ENCODE results near the gene GPR139. TPM values are rescaled to one million over a fixed set of nuclear protein-coding genes. Genes with fewer than 3 reads are reported as not detected.
A peak's percentile ranks its signal among the peaks of the same experiment; 100 is the strongest.

GPR139 gene
- total RNA-seq, 1 donor from 2014 or later: not detected

GRCh38 chr16:20051147-20051546 lies 22.5 kb downstream of the GPR139 start:
- no peaks in the 10 kb centered on the region for H3K36me3 Mint-ChIP-seq

DNA sequence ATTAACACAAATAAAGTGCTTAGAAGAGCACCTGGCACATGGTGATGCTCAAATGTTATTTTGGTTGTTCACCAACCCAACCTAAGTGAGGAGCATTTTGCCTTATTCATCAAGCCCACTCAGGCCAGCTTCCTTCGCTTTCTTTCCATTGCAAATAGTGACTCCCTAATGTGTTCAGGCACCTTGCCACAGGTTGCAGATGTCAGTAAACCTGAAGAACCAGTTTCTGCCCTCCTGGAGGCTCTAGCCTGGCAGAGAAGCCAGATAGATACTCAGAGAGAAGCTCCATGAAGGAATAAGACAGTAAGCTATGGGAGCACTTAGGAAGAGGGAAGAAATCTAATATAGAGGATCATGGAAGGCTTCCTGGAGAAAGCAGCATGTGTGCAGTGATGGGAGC lies 23.9 kb downstream of the GPR139 start:
- Histone ChIP-seq H3K4me2 (no peak overlapping the region), H3K36me3 (no peaks in the 10 kb centered on the region), H3K9me3 (ENCODE audit: low read depth) (no peaks in the 10 kb centered on the region), H2AFZ (replicated peaks) (no peak overlapping the region), H3K27me3 (no peaks in the 10 kb centered on the region), H4K20me1 (ENCODE audit: low read depth) (no peaks in the 10 kb centered on the region), H3K9ac (no peak overlapping the region), H3F3A (ENCODE audit: low read depth) (peaks cover 3% of the 10 kb centered on the region), H3K4me3 (no peak overlapping the region), H3K79me2 (ENCODE audit: low read depth) (no peaks in the 10 kb centered on the region), H3K27ac (no peak overlapping the region), H3K4me1 (peaks cover 7% of the 10 kb centered on the region)
- Mint-ChIP-seq H3K4me3 (no peak overlapping the region), H3K27ac (no peak overlapping the region), H3K4me1 (no peaks in the 10 kb centered on the region), H3K36me3 (no peaks in the 10 kb centered on the region), H3K9me3 (no peaks in the 10 kb centered on the region), H3K27me3 (ENCODE audit: insufficient read depth, low read depth) (peaks cover 10% of the 10 kb centered on the region)
- DNase-seq (ENCODE audit: low spot score): no peak
- TF ChIP-seq EZH2phosphoT487 (IDR thresholded peaks at IDR 0.05) (no peak), CTCF (IDR thresholded peaks at IDR 0.05) (no peak), EZH2 (IDR thresholded peaks at IDR 0.05) (no peak)

More at GRCh38 chr16:20051147-20051546, 22.5 kb downstream of the GPR139 start:
- no peaks in the 10 kb centered on the region for H3K9me3 Mint-ChIP-seq
- Histone ChIP-seq H3K36me3 (no peaks in the 10 kb centered on the region), H3K27me3 (no peaks in the 10 kb centered on the region), H3F3A (ENCODE audit: low read depth) (no peaks in the 10 kb centered on the region), H3K4me3 (no peak overlapping the region), H3K4me2 (no peak overlapping the region), H3K79me2 (ENCODE audit: low read depth) (no peaks in the 10 kb centered on the region), H3K9ac (no peak overlapping the region), H3K4me1 (no peaks in the 10 kb centered on the region), H3K9me3 (ENCODE audit: low read depth) (no peaks in the 10 kb centered on the region), H2AFZ (replicated peaks) (no peak overlapping the region), H3K27ac (no peak overlapping the region), H4K20me1 (ENCODE audit: low read depth) (no peaks in the 10 kb centered on the region)
- DNase-seq (ENCODE audit: low spot score): no peak
- no peak overlapping the region for H3K27ac Mint-ChIP-seq
- peaks cover 10% of the 10 kb centered on the region for H3K27me3 Mint-ChIP-seq (ENCODE audit: insufficient read depth, low read depth)
- TF ChIP-seq CTCF (IDR thresholded peaks at IDR 0.05): no peak
- TF ChIP-seq EZH2 (IDR thresholded peaks at IDR 0.05): no peak
- no peak for TF ChIP-seq EZH2phosphoT487 (IDR thresholded peaks at IDR 0.05)
- H3K4me3 Mint-ChIP-seq: no peak overlapping the region
- H3K4me1 Mint-ChIP-seq: no peaks in the 10 kb centered on the region

- no peak for DNase-seq (ENCODE audit: low spot score)
- no peaks in the 10 kb centered on the region for H4K20me1 ChIP-seq (ENCODE audit: low read depth)
- H3K36me3 ChIP-seq: no peaks in the 10 kb centered on the region
- TF ChIP-seq EZH2phosphoT487 (IDR thresholded peaks at IDR 0.05): no peak
- no peak for TF ChIP-seq EZH2 (IDR thresholded peaks at IDR 0.05)
- no peak for TF ChIP-seq CTCF (IDR thresholded peaks at IDR 0.05)
- H3K36me3 Mint-ChIP-seq: no peaks in the 10 kb centered on the region
- no peaks in the 10 kb centered on the region for H3K9me3 ChIP-seq (ENCODE audit: low read depth)
- no peaks in the 10 kb centered on the region for H3K27me3 ChIP-seq
- H3K4me1 ChIP-seq: peaks cover 14% of the 10 kb centered on the region
- H3K4me2 ChIP-seq: peak overlapping the region; percentile 14
- no peaks in the 10 kb centered on the region for H3K79me2 ChIP-seq (ENCODE audit: low read depth)
- no peaks in the 10 kb centered on the region for H3K4me1 Mint-ChIP-seq
- no peak overlapping the region for H3K4me3 Mint-ChIP-seq
- H3K9ac ChIP-seq: no peak overlapping the region
- no peak overlapping the region for H3K27ac Mint-ChIP-seq
- no peak overlapping the region for H2AFZ ChIP-seq (replicated peaks)
- peaks cover 7% of the 10 kb centered on the region for H3K27me3 Mint-ChIP-seq (ENCODE audit: insufficient read depth, low read depth)
- H3K4me3 ChIP-seq: no peak overlapping the region
- H3K27ac ChIP-seq: no peak overlapping the region
- H3K9me3 Mint-ChIP-seq: no peaks in the 10 kb centered on the region
- H3F3A ChIP-seq (ENCODE audit: low read depth): peaks cover 3% of the 10 kb centered on the region
These were observed 27.8 kb downstream of the GPR139 start for GRCh38 chr16:20045886-20046285.

Data from neural progenitor cell (in vitro differentiated cells).